SH-SY5Y (cell line): ENCODE data around the gene PCDHA6.

Experiments used
- GATA2 ChIP-seq: IDR thresholded peaks from 2 replicates; pipeline ENCODE4 v1.6.1; 2011; ENCODE audit warnings: mild to moderate bottlenecking, low read depth, low read length
- GATA3 ChIP-seq: IDR thresholded peaks from 2 replicates; pipeline ENCODE4 v1.6.1; 2011; ENCODE audit warnings: low read depth, mild to moderate bottlenecking, low read length, moderate library complexity

Gene PCDHA6

DNA sequence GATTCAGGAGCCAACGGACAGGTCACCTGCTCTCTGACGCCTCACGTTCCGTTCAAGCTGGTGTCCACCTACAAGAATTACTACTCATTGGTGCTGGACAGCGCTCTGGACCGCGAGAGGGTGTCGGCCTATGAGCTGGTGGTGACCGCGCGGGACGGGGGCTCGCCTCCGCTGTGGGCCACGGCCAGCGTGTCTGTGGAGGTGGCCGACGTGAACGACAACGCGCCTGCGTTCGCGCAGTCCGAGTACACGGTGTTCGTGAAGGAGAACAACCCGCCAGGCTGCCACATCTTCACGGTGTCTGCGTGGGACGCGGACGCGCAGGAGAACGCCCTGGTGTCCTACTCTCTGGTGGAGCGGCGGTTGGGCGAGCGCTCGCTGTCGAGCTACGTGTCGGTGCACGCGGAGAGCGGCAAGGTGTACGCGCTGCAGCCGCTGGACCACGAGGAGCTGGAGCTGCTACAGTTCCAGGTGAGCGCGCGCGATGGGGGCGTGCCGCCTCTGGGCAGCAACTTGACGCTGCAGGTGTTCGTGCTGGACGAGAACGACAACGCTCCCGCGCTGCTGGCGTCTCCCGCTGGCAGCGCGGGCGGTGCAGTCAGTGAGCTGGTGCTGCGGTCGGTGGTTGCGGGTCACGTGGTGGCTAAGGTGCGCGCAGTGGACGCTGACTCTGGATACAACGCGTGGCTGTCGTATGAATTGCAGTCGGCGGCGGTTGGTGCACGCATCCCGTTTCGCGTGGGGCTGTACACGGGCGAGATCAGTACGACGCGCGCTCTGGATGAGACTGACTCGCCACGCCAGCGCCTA, 29.6 kb downstream of the PCDHA6 start:
- TF ChIP-seq GATA2 (no peak), GATA3 (no peak)

DNA sequence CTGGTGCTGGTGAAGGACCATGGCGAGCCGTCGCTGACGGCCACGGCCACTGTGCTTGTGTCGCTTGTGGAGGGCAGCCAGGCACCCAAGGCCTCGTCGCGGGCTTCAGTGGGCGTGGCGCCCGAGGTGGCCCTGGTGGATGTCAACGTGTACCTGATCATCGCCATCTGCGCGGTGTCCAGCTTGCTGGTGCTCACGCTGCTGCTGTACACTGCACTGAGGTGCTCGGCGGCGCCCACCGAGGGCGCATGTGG, 30.2 kb downstream of the PCDHA6 start:
- TF ChIP-seq GATA3 (no peak), GATA2 (no peak)

DNA sequence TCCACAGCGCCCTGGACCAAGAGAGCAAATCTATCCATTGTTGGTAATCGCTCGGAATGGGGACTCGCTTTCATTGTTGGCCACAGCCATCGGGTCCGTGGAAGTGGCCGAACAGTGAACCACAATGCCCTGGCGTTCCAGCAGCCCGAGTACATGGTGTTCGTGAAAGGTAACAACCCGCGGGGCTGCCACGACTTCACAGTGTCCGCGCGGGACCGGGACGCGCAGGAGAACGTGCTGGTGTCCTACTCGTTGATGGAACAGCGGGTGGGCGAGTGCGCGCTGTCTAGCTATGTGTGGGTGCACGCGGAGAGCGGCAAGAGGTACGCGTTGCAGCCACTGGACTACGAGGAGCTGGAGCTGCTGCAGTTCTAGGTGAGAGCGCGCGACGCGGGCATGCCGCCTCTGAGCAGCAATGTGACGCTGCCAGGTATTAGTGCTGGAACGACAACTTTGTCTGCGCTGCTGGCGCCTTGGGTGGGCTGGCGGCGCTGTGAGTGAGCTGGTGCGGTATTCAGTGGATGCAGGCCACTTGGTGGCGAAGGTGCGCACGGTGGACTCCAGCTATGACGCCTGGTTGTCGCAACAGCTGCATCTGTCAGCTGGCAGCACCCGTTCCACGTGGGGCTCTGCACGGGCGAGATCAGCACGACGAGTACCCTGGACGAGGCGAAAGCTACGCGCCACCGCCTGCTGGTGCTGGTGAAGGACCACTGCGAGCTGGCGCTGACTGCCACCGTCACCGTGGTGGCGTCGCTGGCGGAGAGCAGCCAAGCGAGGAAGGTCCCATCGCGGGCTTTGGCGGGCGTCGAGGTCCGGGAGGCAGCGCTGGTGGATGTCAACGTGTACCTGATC, 34.9 kb downstream of the PCDHA6 start:
- TF ChIP-seq GATA3 (no peak), GATA2 (no peak)

DNA sequence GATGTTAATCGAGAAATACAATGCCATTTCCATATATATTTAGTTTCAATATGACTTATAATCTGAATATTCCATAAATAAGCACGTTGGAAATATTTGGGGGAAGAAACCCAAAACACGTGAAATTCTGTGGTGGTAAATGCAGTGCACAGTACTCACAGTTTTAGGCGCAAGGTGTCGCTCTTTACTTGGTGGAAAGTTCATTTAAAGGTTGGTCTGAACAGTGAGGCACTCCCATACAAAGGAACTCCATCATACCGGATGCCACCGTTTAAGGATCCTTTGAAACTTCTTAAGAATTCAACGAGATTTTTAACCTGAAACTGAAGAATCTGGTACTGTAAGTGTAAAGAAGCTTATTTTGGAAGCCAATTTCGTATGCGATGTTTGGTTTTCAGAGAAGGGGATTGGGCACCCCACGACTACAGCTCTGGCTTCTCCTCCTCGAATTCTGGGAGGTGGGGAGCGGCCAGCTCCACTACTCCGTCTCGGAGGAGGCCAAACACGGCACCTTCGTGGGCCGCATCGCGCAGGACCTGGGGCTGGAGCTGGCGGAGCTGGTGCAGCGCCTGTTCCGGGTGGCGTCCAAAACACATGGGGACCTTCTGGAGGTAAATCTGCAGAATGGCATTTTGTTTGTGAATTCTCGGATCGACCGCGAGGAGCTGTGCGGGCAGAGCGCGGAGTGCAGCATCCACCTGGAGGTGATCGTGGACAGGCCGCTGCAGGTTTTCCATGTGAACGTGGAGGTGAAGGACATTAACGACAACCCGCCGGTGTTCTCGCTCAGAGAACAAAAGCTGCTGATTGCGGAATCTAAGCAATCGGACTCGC, 41.2 kb downstream of the PCDHA6 start, which contains the start of gene PCDHA11:
TSS of gene PCDHA11 (plus strand) at position 237 of the 834 bp plus-strand sequence. CDS start at position 384, 147 bp downstream.
- TF ChIP-seq GATA3 (no peak), GATA2 (no peak)

DNA sequence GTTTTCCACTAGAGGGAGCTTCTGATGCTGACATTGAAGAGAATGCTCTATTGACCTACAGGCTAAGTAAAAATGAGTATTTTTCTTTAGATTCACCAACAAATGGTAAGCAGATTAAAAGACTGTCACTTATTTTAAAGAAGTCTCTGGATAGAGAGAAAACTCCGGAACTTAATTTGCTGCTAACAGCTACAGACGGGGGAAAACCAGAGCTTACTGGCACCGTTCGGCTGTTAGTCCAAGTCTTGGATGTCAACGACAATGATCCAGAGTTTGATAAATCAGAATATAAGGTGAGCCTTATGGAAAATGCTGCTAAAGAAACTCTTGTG, 41.8 kb downstream of the PCDHA6 start:
- TF ChIP-seq GATA2 = no peak
- no peak for TF ChIP-seq GATA3

DNA sequence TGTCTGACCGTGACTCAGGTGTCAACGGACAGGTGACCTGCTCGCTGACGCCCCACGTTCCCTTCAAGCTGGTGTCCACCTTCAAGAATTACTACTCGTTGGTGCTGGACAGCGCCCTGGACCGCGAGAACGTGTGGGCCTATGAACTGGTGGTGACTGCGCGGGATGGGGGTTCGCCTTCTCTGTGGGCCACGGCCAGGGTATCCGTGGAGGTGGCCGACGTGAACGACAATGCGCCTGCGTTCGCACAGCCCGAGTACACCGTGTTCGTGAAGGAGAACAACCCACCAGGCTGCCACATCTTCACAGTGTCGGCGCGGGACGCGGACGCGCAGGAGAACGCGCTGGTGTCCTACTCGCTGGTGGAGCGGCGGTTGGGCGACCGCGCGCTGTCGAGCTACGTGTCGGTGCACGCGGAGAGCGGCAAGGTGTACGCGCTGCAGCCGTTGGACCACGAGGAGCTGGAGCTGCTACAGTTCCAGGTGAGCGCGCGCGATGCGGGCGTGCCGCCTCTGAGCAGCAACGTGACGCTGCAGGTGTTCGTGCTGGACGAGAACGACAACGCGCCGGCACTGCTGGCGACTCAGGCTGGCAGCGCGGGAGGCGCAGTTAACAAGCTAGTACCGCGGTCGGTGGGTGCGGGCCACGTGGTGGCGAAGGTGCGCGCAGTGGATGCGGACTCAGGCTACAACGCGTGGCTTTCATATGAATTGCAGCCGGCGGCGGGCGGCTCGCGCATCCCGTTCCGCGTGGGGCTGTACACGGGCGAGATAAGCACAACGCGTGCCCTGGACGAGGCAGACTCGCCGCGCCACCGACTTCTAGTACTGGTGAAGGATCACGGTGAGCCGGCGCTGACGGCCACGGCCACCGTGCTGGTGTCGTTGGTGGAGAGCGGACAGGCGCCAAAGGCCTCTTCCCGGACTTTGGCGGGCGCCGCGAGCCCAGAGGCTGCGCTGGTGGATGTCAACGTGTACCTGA, 42.8 kb downstream of the PCDHA6 start:
- TF ChIP-seq GATA2 = no peak

DNA sequence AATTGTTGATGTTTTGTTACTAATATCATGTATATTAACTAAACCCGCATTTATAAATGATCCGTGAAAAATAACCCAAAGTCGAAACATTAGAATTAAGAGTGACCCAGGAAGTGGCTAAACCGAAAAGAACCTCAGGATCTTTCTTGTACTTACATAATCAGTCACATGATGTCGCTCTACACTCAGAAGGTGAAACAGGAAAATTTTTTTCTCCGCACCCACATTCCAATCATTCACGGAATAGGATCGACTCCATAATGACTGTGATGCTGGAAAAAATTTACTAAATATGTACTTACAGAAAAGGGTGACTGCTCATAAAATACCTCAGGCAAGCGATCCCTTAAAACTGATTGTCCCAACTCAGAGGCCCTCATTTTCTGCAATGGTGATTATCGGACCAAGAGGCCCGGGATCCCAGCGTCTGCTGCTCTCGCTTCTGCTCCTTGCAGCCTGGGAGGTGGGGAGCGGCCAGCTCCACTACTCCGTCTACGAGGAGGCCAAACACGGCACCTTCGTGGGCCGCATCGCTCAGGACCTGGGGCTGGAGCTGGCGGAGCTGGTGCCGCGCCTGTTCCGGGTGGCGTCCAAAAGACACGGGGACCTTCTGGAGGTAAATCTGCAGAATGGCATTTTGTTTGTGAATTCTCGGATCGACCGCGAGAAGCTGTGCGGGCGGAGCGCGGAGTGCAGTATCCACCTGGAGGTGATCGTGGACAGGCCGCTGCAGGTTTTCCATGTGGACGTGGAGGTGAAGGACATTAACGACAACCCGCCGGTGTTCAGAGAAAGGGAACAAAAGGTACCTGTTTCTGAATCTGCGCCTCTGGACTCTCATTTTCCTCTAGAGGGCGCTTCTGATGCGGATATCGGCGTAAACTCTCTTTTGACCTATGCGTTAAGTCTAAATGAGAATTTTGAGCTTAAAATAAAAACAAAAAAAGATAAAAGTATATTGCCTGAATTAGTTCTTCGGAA, 47.6 kb downstream of the PCDHA6 start, which contains the start of gene PCDHA12:
TSS of gene PCDHA12 (plus strand) at position 224 of the 981 bp plus-strand sequence. CDS start at position 389, 165 bp downstream.
- no peak for TF ChIP-seq GATA2
- TF ChIP-seq GATA3 = no peak

DNA sequence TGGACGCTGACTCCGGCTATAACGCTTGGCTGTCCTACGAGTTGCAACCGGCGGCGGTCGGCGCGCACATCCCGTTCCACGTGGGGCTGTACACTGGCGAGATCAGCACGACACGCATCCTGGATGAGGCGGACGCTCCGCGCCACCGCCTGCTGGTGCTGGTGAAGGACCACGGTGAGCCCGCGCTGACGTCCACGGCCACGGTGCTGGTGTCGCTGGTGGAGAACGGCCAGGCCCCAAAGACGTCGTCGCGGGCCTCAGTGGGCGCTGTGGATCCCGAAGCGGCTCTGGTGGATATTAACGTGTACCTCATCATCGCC, 49.5 kb downstream of the PCDHA6 start:
- no peak for TF ChIP-seq GATA2
- TF ChIP-seq GATA3 = no peak
